ENCODE measurements around the gene NCOA7.

Gene NCOA7

GRCh38 chr6:125792172-125792571 is 1.4 kb downstream of the NCOA7 start:
- no peaks in the 10 kb centered on the region for H3K36me3 ChIP-seq (ENCODE audit: control insufficient read depth, insufficient read depth, low read length)
- WGBS (ENCODE audit: extremely low coverage, insufficient coverage, low lambda C conversion rate), result 100% methylated on average over 2 of the region's 3 CpGs
- H3K56ac ChIP-seq (ENCODE audit: low read length), result no peak overlapping the region

GRCh38 chr6:125792680-125793079 is 1.9 kb downstream of the NCOA7 start:
- peaks cover 3% of the 10 kb centered on the region for H3K4me1 ChIP-seq (ENCODE audit: control insufficient read depth, low read depth, low read length)
- no peaks in the 10 kb centered on the region for H3K27me3 ChIP-seq (ENCODE audit: insufficient read depth, low read length, poor library complexity)
- no peak overlapping the region for H3K9ac ChIP-seq (ENCODE audit: low read length)
- H2AK5ac ChIP-seq (ENCODE audit: low read length), result no peak overlapping the region
- no peak overlapping the region for H3K23ac ChIP-seq (ENCODE audit: low read length)
- DNase-seq, result no peak
- no peak overlapping the region for H3K56ac ChIP-seq (ENCODE audit: low read length)
- no peak overlapping the region for H2BK120ac ChIP-seq (ENCODE audit: low read depth, low read length)
- no peaks in the 10 kb centered on the region for H3K36me3 ChIP-seq (ENCODE audit: control insufficient read depth, insufficient read depth, low read length)
- H3K79me2 ChIP-seq (ENCODE audit: control insufficient read depth, insufficient read depth, low read length), result no peaks in the 10 kb centered on the region
- H4K5ac ChIP-seq (ENCODE audit: low read length), result no peak overlapping the region
- H3K4ac ChIP-seq (ENCODE audit: low read depth, low read length), result no peak overlapping the region
- H4K8ac ChIP-seq (ENCODE audit: low read depth, low read length), result no peak overlapping the region
- H3K4me2 ChIP-seq (ENCODE audit: low read length), result no peak overlapping the region
- H3K4me3 ChIP-seq (ENCODE audit: low read length), result no peak overlapping the region
- no peak overlapping the region for H2BK15ac ChIP-seq (replicated peaks; ENCODE audit: low read depth)
- no peak overlapping the region for H3K27ac ChIP-seq (ENCODE audit: low read depth, low read length)
- H2BK5ac ChIP-seq (ENCODE audit: low read length), result no peak overlapping the region
- H3K79me1 ChIP-seq (ENCODE audit: low read length), result no peaks in the 10 kb centered on the region
- no peak overlapping the region for H3K18ac ChIP-seq (ENCODE audit: low read length)

More at GRCh38 chr6:125792172-125792571, 1.4 kb downstream of the NCOA7 start:
- Histone ChIP-seq H2BK15ac (replicated peaks; ENCODE audit: low read depth) (no peak overlapping the region), H3K4me2 (ENCODE audit: low read length) (no peak overlapping the region), H2BK120ac (ENCODE audit: low read depth, low read length) (no peak overlapping the region), H3K9ac (ENCODE audit: low read length) (no peak overlapping the region), H3K27ac (ENCODE audit: low read depth, low read length) (no peak overlapping the region), H3K18ac (ENCODE audit: low read length) (no peak overlapping the region), H2BK5ac (ENCODE audit: low read length) (no peak overlapping the region), H3K79me2 (ENCODE audit: control insufficient read depth, insufficient read depth, low read length) (no peaks in the 10 kb centered on the region), H4K8ac (ENCODE audit: low read depth, low read length) (no peak overlapping the region), H4K5ac (ENCODE audit: low read length) (no peak overlapping the region), H3K27me3 (ENCODE audit: insufficient read depth, low read length, poor library complexity) (no peaks in the 10 kb centered on the region), H3K4me1 (ENCODE audit: control insufficient read depth, low read depth, low read length) (peaks cover 3% of the 10 kb centered on the region), H3K4me3 (ENCODE audit: low read length) (no peak overlapping the region), H2AK5ac (ENCODE audit: low read length) (no peak overlapping the region), H3K23ac (ENCODE audit: low read length) (no peak overlapping the region), H3K4ac (ENCODE audit: low read depth, low read length) (no peak overlapping the region), H3K79me1 (ENCODE audit: low read length) (no peaks in the 10 kb centered on the region)
- DNase-seq, result no peak

- Histone ChIP-seq H3K27me3 (ENCODE audit: insufficient read depth, low read length, poor library complexity) (no peaks in the 10 kb centered on the region), H2BK15ac (replicated peaks; ENCODE audit: low read depth) (no peak overlapping the region), H3K4me3 (ENCODE audit: low read length) (no peak overlapping the region), H2AK5ac (ENCODE audit: low read length) (no peak overlapping the region), H3K4me1 (ENCODE audit: control insufficient read depth, low read depth, low read length) (peaks cover 3% of the 10 kb centered on the region), H3K79me2 (ENCODE audit: control insufficient read depth, insufficient read depth, low read length) (no peaks in the 10 kb centered on the region), H3K23ac (ENCODE audit: low read length) (no peak overlapping the region), H3K79me1 (ENCODE audit: low read length) (no peaks in the 10 kb centered on the region), H3K36me3 (ENCODE audit: control insufficient read depth, insufficient read depth, low read length) (no peaks in the 10 kb centered on the region), H4K8ac (ENCODE audit: low read depth, low read length) (no peak overlapping the region), H3K4ac (ENCODE audit: low read depth, low read length) (no peak overlapping the region), H2BK5ac (ENCODE audit: low read length) (no peak overlapping the region), H3K27ac (ENCODE audit: low read depth, low read length) (no peak overlapping the region), H4K5ac (ENCODE audit: low read length) (no peak overlapping the region), H3K4me2 (ENCODE audit: low read length) (no peak overlapping the region), H2BK120ac (ENCODE audit: low read depth, low read length) (no peak overlapping the region), H3K18ac (ENCODE audit: low read length) (no peak overlapping the region), H3K56ac (ENCODE audit: low read length) (no peak overlapping the region), H3K9ac (ENCODE audit: low read length) (no peak overlapping the region)
- no CpG with 5 or more reads among the region's 2 CpGs for WGBS (ENCODE audit: extremely low coverage, insufficient coverage, low lambda C conversion rate)
- peak; percentile 31 for DNase-seq
These were observed 2.5 kb downstream of the NCOA7 start for GRCh38 chr6:125793280-125793679.

- Histone ChIP-seq H3K4me1 (ENCODE audit: control insufficient read depth, low read depth, low read length) (peaks cover 3% of the 10 kb centered on the region), H4K8ac (ENCODE audit: low read depth, low read length) (no peak overlapping the region), H3K9ac (ENCODE audit: low read length) (no peak overlapping the region), H3K56ac (ENCODE audit: low read length) (no peak overlapping the region), H3K36me3 (ENCODE audit: control insufficient read depth, insufficient read depth, low read length) (no peaks in the 10 kb centered on the region), H3K23ac (ENCODE audit: low read length) (no peak overlapping the region), H3K4ac (ENCODE audit: low read depth, low read length) (no peak overlapping the region), H2BK120ac (ENCODE audit: low read depth, low read length) (no peak overlapping the region), H3K27me3 (ENCODE audit: insufficient read depth, low read length, poor library complexity) (no peaks in the 10 kb centered on the region), H2AK5ac (ENCODE audit: low read length) (no peak overlapping the region), H2BK5ac (ENCODE audit: low read length) (no peak overlapping the region), H2BK15ac (replicated peaks; ENCODE audit: low read depth) (no peak overlapping the region), H4K5ac (ENCODE audit: low read length) (no peak overlapping the region), H3K4me3 (ENCODE audit: low read length) (no peak overlapping the region), H3K27ac (ENCODE audit: low read depth, low read length) (no peak overlapping the region), H3K79me2 (ENCODE audit: control insufficient read depth, insufficient read depth, low read length) (no peaks in the 10 kb centered on the region), H3K79me1 (ENCODE audit: low read length) (no peaks in the 10 kb centered on the region), H3K4me2 (ENCODE audit: low read length) (no peak overlapping the region), H3K18ac (ENCODE audit: low read length) (no peak overlapping the region)
- DNase-seq, result no peak
- WGBS (ENCODE audit: extremely low coverage, insufficient coverage, low lambda C conversion rate), result no CpG with 5 or more reads among the region's 3 CpGs
These were observed 3.1 kb downstream of the NCOA7 start for GRCh38 chr6:125793863-125794262.

- Histone ChIP-seq H2AK5ac (ENCODE audit: low read length) (no peak overlapping the region), H3K4me3 (ENCODE audit: low read length) (no peak overlapping the region), H3K27ac (ENCODE audit: low read depth, low read length) (no peak overlapping the region), H2BK15ac (replicated peaks; ENCODE audit: low read depth) (no peak overlapping the region), H3K4ac (ENCODE audit: low read depth, low read length) (no peak overlapping the region), H2BK5ac (ENCODE audit: low read length) (no peak overlapping the region), H3K4me1 (ENCODE audit: control insufficient read depth, low read depth, low read length) (peaks cover 4% of the 10 kb centered on the region), H3K36me3 (ENCODE audit: control insufficient read depth, insufficient read depth, low read length) (no peaks in the 10 kb centered on the region), H3K23ac (ENCODE audit: low read length) (no peak overlapping the region), H3K79me2 (ENCODE audit: control insufficient read depth, insufficient read depth, low read length) (no peaks in the 10 kb centered on the region), H3K27me3 (ENCODE audit: insufficient read depth, low read length, poor library complexity) (no peaks in the 10 kb centered on the region), H2BK120ac (ENCODE audit: low read depth, low read length) (no peak overlapping the region), H4K5ac (ENCODE audit: low read length) (no peak overlapping the region), H3K4me2 (ENCODE audit: low read length) (no peak overlapping the region), H3K79me1 (ENCODE audit: low read length) (no peaks in the 10 kb centered on the region), H3K56ac (ENCODE audit: low read length) (no peak overlapping the region), H3K9ac (ENCODE audit: low read length) (no peak overlapping the region), H3K18ac (ENCODE audit: low read length) (no peak overlapping the region), H4K8ac (ENCODE audit: low read depth, low read length) (no peak overlapping the region)
- DNase-seq, result no peak
- no CpG with 5 or more reads among the region's 5 CpGs for WGBS (ENCODE audit: extremely low coverage, insufficient coverage, low lambda C conversion rate)
These were observed 3.8 kb downstream of the NCOA7 start for GRCh38 chr6:125794342-125795137.

DNA sequence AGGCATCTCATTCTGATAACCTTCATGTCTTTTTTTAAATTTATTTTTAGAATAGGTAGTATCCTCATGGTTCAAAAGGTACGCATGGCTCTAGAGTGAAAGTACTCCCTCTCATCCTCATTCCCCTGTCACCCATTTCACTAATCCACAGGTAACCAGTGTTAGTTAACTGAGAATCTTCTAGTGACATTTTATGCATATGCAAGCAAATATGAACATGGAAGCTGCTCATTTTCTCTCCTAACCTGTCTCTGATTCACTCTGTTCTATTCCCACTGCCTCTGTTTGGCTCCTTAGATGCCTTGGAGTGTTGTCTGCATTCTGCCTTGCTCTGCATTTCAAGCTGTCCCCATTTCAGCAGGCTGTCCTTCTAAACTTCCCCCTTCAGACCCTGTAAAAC is 4.5 kb downstream of the NCOA7 start:
- H3K18ac ChIP-seq (ENCODE audit: low read length), result no peak overlapping the region
- no peaks in the 10 kb centered on the region for H3K27me3 ChIP-seq (ENCODE audit: insufficient read depth, low read length, poor library complexity)
- no peak overlapping the region for H3K27ac ChIP-seq (ENCODE audit: low read depth, low read length)
- H2BK15ac ChIP-seq (replicated peaks; ENCODE audit: low read depth), result no peak overlapping the region
- no peak overlapping the region for H2BK5ac ChIP-seq (ENCODE audit: low read length)
- no peak overlapping the region for H2AK5ac ChIP-seq (ENCODE audit: low read length)
- H4K8ac ChIP-seq (ENCODE audit: low read depth, low read length), result no peak overlapping the region
- H4K5ac ChIP-seq (ENCODE audit: low read length), result no peak overlapping the region
- H3K79me1 ChIP-seq (ENCODE audit: low read length), result no peaks in the 10 kb centered on the region
- no peak overlapping the region for H3K4me2 ChIP-seq (ENCODE audit: low read length)
- no peak overlapping the region for H3K4me3 ChIP-seq (ENCODE audit: low read length)
- DNase-seq, result no peak
- H3K9ac ChIP-seq (ENCODE audit: low read length), result no peak overlapping the region
- H3K56ac ChIP-seq (ENCODE audit: low read length), result no peak overlapping the region
- H3K36me3 ChIP-seq (ENCODE audit: control insufficient read depth, insufficient read depth, low read length), result no peaks in the 10 kb centered on the region
- WGBS (ENCODE audit: extremely low coverage, insufficient coverage, low lambda C conversion rate), result no CpG with 5 or more reads among the region's 1 CpG
- H3K23ac ChIP-seq (ENCODE audit: low read length), result no peak overlapping the region
- peaks cover 2% of the 10 kb centered on the region for H3K4me1 ChIP-seq (ENCODE audit: control insufficient read depth, low read depth, low read length)
- H3K79me2 ChIP-seq (ENCODE audit: control insufficient read depth, insufficient read depth, low read length), result no peaks in the 10 kb centered on the region
- H3K4ac ChIP-seq (ENCODE audit: low read depth, low read length), result no peak overlapping the region
- H2BK120ac ChIP-seq (ENCODE audit: low read depth, low read length), result no peak overlapping the region
